ENCODE measurements around the gene CFAP45.
A peak's percentile ranks its signal among the peaks of the same experiment; 100 is the strongest.

CFAP45 gene, protein sequence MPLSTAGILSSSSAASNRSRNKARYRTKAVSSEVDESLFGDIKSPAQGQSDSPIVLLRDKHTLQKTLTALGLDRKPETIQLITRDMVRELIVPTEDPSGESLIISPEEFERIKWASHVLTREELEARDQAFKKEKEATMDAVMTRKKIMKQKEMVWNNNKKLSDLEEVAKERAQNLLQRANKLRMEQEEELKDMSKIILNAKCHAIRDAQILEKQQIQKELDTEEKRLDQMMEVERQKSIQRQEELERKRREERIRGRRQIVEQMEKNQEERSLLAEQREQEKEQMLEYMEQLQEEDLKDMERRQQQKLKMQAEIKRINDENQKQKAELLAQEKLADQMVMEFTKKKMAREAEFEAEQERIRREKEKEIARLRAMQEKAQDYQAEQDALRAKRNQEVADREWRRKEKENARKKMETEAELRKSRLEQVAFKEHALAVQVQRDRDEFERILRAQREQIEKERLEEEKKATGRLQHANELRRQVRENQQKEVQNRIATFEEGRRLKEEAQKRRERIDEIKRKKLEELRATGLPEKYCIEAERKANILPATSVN

DNA sequence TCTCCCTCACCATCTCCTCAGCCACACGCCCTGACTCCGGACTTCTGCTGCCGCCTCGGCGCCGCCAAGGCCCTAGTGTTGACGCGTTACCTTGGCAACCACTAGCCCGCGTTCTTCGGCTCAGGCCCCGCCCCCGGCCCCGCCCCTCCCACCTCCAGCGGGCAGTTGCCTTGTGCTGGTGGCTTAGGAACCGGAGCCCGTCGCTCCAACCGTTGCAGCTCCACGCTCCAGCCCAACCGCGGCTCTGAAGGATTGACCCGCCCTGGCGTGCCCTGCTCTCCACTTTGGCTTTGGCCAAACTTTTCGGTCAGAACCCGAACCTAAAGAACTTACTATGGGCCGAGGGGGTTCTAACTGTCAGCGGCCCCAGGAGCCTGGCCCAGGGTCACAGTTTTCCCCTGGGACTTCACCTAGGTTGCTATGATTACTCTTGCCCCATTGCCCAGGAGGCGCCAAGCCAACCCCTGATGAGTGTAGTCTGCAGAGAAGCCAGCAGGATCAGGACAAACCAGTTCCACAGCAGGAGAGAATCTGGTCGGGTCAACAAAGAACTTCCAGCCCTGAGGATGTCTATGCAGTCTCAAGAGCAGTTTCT, at the start of gene CFAP45:
Gene CFAP45 (minus strand): TSS at position 80 of the 595 bp plus-strand sequence. CDS start 67 bp downstream, at position 13.
- Mint-ChIP-seq H3K27me3 (ENCODE audit: low read depth) (peaks cover 20% of the 10 kb centered on the region), H3K27ac (peak within 1 kb of the TSS in 2 of 3 experiments; percentile 54 to 83), H3K9me3 (peaks cover 3% of the 10 kb centered on the region), H3K36me3 (ENCODE audit: low read depth) (no peaks in the 10 kb centered on the region), H3K4me3 (peak within 1 kb of the TSS; percentile 30 to 48 (median 33)), H3K4me1 (peaks cover 18% of the 10 kb centered on the region)
- TF ChIP-seq, protein P1, sequence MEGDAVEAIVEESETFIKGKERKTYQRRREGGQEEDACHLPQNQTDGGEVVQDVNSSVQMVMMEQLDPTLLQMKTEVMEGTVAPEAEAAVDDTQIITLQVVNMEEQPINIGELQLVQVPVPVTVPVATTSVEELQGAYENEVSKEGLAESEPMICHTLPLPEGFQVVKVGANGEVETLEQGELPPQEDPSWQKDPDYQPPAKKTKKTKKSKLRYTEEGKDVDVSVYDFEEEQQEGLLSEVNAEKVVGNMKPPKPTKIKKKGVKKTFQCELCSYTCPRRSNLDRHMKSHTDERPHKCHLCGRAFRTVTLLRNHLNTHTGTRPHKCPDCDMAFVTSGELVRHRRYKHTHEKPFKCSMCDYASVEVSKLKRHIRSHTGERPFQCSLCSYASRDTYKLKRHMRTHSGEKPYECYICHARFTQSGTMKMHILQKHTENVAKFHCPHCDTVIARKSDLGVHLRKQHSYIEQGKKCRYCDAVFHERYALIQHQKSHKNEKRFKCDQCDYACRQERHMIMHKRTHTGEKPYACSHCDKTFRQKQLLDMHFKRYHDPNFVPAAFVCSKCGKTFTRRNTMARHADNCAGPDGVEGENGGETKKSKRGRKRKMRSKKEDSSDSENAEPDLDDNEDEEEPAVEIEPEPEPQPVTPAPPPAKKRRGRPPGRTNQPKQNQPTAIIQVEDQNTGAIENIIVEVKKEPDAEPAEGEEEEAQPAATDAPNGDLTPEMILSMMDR (IDR thresholded peaks at IDR 0.05; ENCODE audit: unreplicated experiment in 3 of 3): no peak

DNA sequence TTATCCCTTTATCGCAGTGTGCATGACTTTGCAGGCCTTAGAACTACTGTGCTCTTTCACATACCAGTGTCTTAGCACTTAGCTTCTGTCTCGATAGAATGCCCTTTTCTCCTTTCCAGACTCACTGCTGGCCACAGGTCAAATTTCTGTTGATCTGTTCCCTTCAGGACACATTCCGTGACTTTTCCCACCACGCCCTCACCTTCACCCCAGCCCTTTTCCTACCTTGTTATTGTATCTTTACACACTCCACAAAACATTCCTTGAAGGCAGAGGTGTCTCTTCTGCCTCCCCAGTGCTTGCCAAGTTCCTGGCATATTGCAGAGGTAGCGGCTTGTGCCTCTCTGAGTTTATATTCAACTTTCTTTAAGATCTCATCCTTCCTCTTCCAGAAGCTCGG, 49.2 kb upstream of the CFAP45 start:
- Mint-ChIP-seq H3K27me3 (ENCODE audit: low read depth) (peaks cover 13% of the 10 kb centered on the region), H3K4me1 (peaks cover 19% of the 10 kb centered on the region), H3K4me3 (peak overlapping the region in 2 of 3 experiments; percentile 6 to 36), H3K36me3 (ENCODE audit: low read depth) (no peaks in the 10 kb centered on the region), H3K9me3 (no peaks in the 10 kb centered on the region), H3K27ac (peak overlapping the region in 2 of 3 experiments; percentile 30 to 56)
- TF ChIP-seq, protein P1 (IDR thresholded peaks at IDR 0.05; ENCODE audit: unreplicated experiment in 3 of 3): no peak

DNA sequence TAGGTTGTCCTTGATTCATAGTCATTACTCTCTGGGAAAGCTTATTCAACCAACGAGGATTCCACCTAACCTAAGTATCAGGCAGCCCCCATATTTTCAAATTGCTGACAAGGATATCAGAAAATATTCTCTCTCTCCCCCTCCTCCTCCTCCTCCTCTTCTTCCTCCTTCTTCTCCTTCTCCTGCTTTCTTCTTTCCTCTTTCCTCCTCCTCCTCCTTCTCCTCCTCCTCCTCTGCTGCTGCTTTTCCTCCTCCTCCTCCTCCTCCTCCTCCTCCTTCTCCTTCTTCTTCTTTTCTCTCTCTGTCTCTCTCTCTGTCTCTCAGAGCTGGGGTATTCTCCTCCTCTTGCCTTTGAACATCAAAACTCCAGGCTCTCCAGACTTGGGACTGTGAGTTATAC, 48.0 kb upstream of the CFAP45 start:
- no peaks in the 10 kb centered on the region for H3K9me3 Mint-ChIP-seq
- H3K4me3 Mint-ChIP-seq: peak overlapping the region in 2 of 3 experiments; percentile 45 to 53
- peaks cover 19% of the 10 kb centered on the region for H3K4me1 Mint-ChIP-seq
- H3K27me3 Mint-ChIP-seq (ENCODE audit: low read depth): peaks cover 7% of the 10 kb centered on the region
- no peaks in the 10 kb centered on the region for H3K36me3 Mint-ChIP-seq (ENCODE audit: low read depth)
- TF ChIP-seq, protein P1 (IDR thresholded peaks at IDR 0.05; ENCODE audit: unreplicated experiment in 3 of 3): no peak
- no peak overlapping the region for H3K27ac Mint-ChIP-seq

DNA sequence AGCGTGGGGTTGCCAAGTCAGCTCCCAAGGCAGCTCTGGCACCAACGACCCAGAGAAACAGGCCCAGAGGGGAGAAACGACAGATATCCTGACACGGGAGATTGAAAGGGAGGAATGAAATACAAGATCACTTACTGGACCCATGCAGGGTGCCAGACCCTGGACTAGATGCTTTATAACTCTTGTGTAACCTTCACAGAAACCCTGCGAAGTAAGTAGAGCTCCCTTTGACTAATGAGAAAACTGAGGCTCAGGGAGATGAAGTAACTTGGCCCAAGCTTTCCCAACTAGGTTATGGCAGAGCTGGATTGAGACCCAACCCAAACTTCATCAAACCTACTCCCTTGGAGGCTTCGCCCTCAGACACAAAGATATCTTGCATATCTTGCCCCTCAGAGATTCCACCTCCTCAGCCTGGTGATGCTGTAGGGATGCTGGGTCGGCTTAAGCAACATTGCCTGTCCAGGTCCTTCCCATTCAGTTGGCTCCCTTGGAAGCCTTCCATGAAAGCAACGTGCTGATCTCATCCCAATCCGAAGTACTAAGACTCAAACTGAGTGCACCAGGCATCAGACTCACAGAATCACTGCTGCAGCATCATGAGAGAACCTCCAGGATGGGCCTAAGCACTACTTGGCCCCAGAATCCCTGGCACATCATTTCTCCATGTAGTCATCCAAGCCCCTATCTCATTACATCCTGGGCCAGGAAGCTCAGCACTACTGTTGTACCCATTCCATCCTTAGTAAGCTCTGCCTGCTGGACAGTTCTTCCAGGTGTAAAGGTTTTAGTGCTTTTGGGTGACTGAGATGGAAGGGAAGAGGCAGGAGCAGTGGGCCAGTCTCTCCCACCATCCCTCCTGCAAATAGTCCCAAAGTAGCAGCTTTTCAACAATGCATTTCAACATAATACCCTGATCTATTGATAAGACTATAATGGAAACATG, 46.5 kb upstream of the CFAP45 start:
- Mint-ChIP-seq H3K27ac (peak overlapping the region in 2 of 3 experiments; percentile 54 to 57), H3K36me3 (ENCODE audit: low read depth) (no peaks in the 10 kb centered on the region), H3K4me3 (peak overlapping the region; percentile 81 to 92 (median 89)), H3K9me3 (no peaks in the 10 kb centered on the region), H3K4me1 (peaks cover 25% of the 10 kb centered on the region), H3K27me3 (ENCODE audit: low read depth) (peaks cover 6% of the 10 kb centered on the region)
- TF ChIP-seq, protein P1 (IDR thresholded peaks at IDR 0.05; ENCODE audit: unreplicated experiment in 3 of 3): no peak

DNA sequence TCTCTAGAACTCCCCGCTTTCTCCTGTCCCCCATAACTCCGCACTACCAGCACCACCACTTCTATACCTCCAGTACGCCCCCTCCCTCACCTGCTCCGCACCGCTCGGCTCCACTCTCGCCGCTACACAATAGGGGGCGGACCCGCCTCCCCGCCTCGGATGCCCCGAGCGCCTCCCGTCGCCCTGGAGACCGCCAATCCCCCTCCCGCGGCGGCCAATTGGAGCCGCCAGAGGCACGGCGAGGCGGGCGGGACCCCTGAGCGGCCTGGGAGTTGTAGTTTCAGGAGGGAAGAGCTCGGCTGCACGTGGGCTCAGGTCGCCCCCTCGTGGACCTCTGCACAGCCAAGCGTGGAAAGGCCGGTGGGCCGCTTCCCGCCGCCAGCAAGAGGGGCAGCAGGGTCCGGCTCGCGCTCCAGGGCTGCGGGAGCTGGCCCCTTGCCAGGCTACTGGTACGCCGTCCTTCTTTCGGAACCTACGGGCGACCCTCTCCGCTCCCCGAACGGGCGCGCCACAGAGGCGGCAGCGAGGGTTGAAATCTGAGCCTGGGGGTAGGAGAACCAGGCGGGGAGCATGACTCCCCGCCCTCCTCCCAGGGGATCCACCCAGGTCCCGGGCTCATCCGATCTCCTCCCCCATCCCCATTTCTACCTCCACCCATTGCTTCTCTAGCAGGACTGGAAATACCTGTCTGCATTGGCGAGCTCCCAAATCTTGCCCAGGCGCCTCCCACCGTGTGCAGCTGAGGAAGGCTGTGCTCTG, 45.7 kb upstream of the CFAP45 start, which contains the start of gene IGSF9:
Gene IGSF9 (minus strand): TSS at position 131 of the 759 bp plus-strand sequence. CDS start 2,159 bp downstream, outside the sequence.
- Mint-ChIP-seq H3K27me3 (ENCODE audit: low read depth) (peaks cover 6% of the 10 kb centered on the region), H3K4me3 (peak within 1 kb of the TSS; percentile 89 to 92 (median 90)), H3K4me1 (peaks cover 30% of the 10 kb centered on the region), H3K9me3 (no peaks in the 10 kb centered on the region), H3K36me3 (ENCODE audit: low read depth) (no peaks in the 10 kb centered on the region), H3K27ac (peak within 1 kb of the TSS; percentile 47 to 57 (median 54))
- TF ChIP-seq, protein P1 (IDR thresholded peaks at IDR 0.05; ENCODE audit: unreplicated experiment in 3 of 3): peak; percentile 46 to 72 (median 53)

Measured in nephron (organoid).